ENCODE data around the gene KLK10. TPM values are rescaled to one million over a fixed set of nuclear protein-coding genes. Genes with fewer than 3 reads are reported as not detected.

KLK10 gene
- total and polyA plus RNA-seq, 2 donors (not counting 3 experiments of a cell fraction or from before 2014, with no cell fraction given), result not detected

DNA sequence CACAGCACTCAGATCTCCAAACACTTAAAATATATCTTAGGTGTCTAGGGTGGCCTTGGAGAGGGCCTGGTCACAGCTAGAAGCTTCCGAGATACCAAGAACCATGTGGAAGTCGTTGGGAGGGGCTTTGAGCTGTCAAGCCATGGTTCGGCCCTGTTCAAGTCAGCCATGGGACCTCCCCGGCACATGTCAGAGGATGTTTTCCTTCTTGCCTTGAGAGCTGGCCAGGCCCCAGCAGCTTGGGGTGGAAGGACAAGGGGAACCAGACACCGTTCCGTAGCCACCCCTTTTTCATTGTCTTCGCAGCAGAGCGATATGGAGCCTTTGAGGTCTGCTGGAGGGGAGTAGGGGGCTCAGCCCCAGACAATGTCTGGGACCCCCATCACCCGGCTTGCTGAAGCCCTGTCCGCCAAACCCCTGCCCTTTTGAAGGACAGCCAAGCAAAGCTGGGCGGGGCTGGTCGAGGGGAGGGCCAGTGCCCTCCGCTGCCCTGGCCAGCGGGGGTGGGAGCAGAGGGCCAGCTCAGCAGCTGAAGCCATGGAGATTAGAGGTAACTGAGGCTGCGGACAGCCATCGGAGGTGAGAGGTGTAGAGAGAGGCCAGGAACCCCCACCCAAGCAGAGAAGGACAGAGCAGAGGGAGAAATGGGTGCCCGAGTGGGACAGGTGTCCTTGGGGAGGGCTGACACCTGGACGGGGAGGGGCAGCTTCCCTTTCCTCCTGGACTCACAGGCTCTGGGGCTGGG is 6.5 kb upstream of the KLK10 start:
- DNase-seq (ENCODE audit: low read depth, low spot score) (no peak), FAIRE-seq (no peak)
- H3K4me1 ChIP-seq (ENCODE audit: control insufficient read depth, extremely low read depth, insufficient read depth, low read length), result no peaks in the 10 kb centered on the region
- dilution Hi-C loops (cut with MboI; ENCODE audit: extremely low pct_ligation_motif_present, low sequenced_read_pairs) (no loop called here), intact Hi-C loops (cut with micrococcal nuclease) (no loop called here)
- H3K4me2 ChIP-seq (ENCODE audit: insufficient read depth, low read length), result no peak overlapping the region
- no peaks in the 10 kb centered on the region for H3K79me2 ChIP-seq (ENCODE audit: control insufficient read depth, insufficient read depth, low read length)
- no peaks in the 10 kb centered on the region for H4K20me1 ChIP-seq (replicated peaks; ENCODE audit: control insufficient read depth, extremely low read depth, insufficient read depth, low read length)
- BruUV-seq (replicated peaks), result no TSS peak
- H3K27ac ChIP-seq (ENCODE audit: insufficient read depth, low read depth, low read length), result no peak overlapping the region
- H3K27me3 ChIP-seq (ENCODE audit: control insufficient read depth in 2 of 2, insufficient read depth in 2 of 2, low read length in 2 of 2), result no peaks in the 10 kb centered on the region
- H3K9me3 ChIP-seq (replicated peaks; ENCODE audit: control insufficient read depth, insufficient read depth, low read length), result no peaks in the 10 kb centered on the region
- TF ChIP-seq, protein P1, sequence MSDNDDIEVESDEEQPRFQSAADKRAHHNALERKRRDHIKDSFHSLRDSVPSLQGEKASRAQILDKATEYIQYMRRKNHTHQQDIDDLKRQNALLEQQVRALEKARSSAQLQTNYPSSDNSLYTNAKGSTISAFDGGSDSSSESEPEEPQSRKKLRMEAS (IDR thresholded peaks at IDR 0.05; ENCODE audit: insufficient read depth, insufficient read length), result no peak
- TF ChIP-seq POLR2AphosphoS5 (IDR thresholded peaks at IDR 0.05; ENCODE audit: insufficient read depth, low read depth, low read length) (no peak), JUN (IDR thresholded peaks at IDR 0.05; ENCODE audit: borderline replicate concordance, insufficient read depth, insufficient read length, low read depth) (no peak), POLR2A (IDR thresholded peaks at IDR 0.05; ENCODE audit: low read depth, low read length) (no peak), GATA2 (IDR thresholded peaks at IDR 0.05; ENCODE audit: insufficient read depth, insufficient read length, low read depth, low read length) (no peak), MYC (IDR thresholded peaks at IDR 0.05; ENCODE audit: low read depth, low read length) (no peak), EZH2 (IDR thresholded peaks at IDR 0.05; ENCODE audit: borderline replicate concordance, low read depth, low read length, severe bottlenecking) (no peak), FOS (IDR thresholded peaks at IDR 0.05; ENCODE audit: borderline replicate concordance, insufficient read depth, low read length) (no peak)
- TF ChIP-seq, protein P2, sequence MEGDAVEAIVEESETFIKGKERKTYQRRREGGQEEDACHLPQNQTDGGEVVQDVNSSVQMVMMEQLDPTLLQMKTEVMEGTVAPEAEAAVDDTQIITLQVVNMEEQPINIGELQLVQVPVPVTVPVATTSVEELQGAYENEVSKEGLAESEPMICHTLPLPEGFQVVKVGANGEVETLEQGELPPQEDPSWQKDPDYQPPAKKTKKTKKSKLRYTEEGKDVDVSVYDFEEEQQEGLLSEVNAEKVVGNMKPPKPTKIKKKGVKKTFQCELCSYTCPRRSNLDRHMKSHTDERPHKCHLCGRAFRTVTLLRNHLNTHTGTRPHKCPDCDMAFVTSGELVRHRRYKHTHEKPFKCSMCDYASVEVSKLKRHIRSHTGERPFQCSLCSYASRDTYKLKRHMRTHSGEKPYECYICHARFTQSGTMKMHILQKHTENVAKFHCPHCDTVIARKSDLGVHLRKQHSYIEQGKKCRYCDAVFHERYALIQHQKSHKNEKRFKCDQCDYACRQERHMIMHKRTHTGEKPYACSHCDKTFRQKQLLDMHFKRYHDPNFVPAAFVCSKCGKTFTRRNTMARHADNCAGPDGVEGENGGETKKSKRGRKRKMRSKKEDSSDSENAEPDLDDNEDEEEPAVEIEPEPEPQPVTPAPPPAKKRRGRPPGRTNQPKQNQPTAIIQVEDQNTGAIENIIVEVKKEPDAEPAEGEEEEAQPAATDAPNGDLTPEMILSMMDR (IDR thresholded peaks at IDR 0.05; ENCODE audit: extremely low read depth in 1 of 2, insufficient read depth in 1 of 2, low read depth in 1 of 2, low read length in 2 of 2), result no peak
- H3K4me3 ChIP-seq (replicated peaks in 1 of 3; ENCODE audit: insufficient read depth in 1 of 3, low read depth in 1 of 3, low read length in 3 of 3), result no peak overlapping the region
- H2AFZ ChIP-seq (ENCODE audit: low read depth, low read length), result no peak overlapping the region
- POLR2A ChIA-PET, result no interaction called here
- CTCF ChIA-PET, result interaction anchor here (0.8 kb wide), 1 partner anchor 9 kb away, joined by 3 read pairs; no protein-coding TSS in a partner anchor
- no peaks in the 10 kb centered on the region for H3K9me1 ChIP-seq (replicated peaks; ENCODE audit: control insufficient read depth, extremely low read depth, insufficient read depth, low read length)
- no peak overlapping the region for H3K9ac ChIP-seq (replicated peaks; ENCODE audit: extremely low read depth, insufficient read depth, low read length)
- no peaks in the 10 kb centered on the region for H3K36me3 ChIP-seq (ENCODE audit: control insufficient read depth in 2 of 2, extremely low read depth in 1 of 2, insufficient read depth in 2 of 2, low read length in 2 of 2)

All from endothelial cell of umbilical vein (primary cell).